Suppressor macrophage treated with lipopolysaccharide for 1 hour (primary cell): ENCODE measurements around the gene FNDC3B.
A peak's percentile ranks its signal among the peaks of the same experiment; 100 is the strongest.
"Not testable (repeated sequence)": the region's sequence is repeated elsewhere in the genome, so short reads cannot be mapped to it uniquely, and the experiment has no call there.

Source experiments
- DNase-seq, 3 donors: peaks; one replicate each; pipeline ENCODE4 v3.0.0-alpha.2; 2020 to 2022

FNDC3B gene

DNA sequence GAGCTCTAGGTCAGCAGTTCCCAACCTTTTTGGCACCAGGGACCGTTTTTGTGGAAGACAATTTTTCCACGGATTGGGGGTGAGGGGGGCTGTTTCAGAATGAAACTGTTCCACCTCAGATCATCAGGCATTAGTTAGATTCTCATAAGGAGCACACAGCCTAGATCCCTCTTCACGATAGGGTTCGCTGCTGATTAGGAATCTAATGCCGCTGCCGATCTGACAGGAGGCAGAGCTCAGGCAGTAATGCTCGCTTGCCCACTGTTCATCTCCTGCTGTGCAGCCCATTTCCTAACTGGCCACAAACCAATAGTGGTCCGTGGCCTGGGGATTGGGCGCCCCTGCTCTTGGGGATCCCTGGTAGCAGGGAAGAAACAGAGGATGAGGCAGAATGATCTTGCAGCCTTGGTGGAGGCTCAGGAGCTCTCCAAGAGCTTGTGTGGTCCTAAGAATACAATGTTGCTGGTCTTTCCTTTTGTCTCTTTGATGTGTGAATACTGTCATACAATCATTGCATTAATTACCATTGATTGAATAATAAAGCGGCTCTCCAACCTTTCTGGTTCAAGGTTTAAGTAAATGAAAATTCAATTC, 183.2 kb downstream of the FNDC3B start:
- DNase-seq = no peak

DNA sequence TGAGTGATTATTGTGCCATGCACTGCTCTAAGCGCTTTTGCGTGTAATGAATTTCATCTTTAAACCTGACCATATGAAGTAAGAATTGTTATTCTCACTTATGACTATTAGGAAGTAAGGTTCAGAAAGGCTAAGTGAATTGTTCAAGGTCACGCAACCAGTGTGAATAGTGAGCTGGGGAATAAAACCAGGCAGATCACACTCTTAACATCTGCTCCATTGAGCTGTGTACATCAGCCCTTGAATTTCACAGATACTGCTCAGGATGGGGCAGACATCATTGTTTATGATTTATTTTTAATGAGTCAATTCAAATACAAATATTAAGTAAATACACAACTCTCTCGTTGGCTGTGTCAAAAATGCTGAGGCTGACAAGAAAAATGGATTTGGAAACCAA, 184.5 kb downstream of the FNDC3B start:
- no peak for DNase-seq

DNA sequence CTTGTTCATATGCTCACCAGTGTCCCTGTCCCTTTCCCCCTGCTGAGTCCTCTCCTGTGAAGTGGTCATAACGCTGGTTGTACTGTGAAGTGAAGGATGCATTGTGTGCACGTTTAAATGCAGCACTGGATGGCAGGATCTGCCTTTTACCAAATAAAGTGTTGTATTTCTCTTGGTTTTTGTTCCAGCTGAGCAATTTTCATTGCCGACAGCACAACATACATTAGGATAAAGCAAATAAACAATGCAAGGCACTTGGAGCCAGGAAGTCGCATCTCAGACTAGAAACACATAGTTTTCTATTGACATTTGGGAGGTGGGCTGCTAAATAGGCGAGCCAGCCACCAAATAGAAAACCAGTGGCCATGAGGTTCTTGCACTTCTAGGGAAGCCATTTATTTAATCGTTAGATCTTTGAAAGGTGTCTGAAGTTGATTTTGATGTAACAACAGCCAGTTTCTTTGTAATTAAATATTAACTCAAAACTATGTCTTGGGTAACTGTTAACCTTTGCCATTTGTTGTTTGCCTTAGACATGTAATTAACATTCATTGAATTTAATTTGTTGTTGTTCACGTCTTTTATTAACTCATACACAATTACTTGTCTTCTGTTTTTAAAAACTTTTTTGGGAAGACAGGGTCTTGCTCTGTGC, 185.3 kb downstream of the FNDC3B start:
- no peak for DNase-seq

DNA sequence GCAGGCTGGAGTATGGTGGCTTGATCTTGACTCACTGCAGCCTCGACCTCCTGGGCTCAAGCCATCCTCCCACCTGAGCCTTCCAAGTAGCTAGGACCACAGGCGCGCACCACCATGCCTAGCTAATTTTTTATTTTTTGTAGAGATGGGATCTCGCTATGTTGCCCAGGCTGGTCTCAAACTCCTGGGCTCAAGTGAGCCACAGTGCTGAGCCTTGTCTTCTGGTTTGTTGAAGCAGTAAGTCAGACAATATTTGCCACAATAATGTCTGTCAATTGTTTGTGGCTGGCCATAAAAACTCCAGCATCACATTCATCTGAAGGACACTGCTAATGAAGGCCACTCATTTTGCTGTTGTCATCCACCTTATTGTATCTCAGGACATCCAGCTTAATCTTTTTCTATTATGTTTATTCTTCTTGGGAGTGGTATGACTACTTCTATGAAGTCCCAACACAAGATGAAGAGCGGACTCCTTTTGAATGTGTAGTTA, 185.9 kb downstream of the FNDC3B start:
- DNase-seq = no peak

DNA sequence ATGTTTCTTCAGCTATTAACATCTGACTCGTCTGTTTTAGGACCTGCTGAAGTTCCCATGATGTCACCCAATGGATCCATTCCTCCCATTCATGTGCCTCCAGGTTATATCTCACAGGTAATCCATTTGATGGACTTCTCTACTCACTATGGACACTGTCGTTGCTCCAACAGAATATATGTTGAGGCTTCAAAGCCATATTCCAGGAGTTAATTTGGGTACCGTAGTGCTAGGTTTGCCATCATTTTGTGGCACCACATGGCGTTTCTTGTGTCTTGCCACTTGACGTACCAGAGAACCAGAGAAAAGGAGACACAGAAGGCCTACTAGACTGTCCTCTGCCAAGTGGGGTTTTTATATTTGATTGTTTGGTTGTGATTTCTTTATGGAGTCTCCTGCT, 187.5 kb downstream of the FNDC3B start:
- no peak for DNase-seq

DNA sequence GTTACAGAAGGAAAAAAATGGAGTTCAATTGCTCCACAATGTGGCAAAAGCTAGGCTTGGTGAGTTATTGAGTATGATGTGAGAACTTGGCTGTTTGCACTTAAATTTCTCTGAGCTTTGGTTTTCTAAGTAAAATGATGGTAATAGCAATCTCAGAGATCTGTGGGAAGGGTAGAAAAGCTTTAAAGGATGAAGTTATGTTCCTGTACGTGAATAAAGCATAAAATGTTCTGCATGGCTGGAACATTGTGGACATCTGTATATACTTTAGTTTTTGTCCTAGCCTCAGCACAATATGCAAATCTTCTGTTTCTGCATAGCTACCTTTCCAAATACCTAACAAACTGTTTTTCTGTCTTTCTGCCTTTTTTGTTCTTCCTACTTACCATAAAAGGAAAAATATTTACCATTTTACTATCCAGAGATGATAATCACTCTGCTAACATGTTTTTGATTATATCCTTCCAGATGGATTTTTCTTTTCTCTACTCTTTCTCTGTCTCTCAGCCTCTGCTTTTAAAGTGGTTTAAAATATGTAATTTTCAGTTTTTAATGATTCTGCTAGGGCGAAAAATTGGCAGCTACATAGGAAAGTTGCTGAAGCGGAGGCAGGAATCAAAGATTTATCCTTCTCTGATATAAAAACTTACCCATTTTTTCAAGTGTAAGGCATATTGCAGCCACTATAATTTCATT, 188.1 kb downstream of the FNDC3B start:
- DNase-seq = no peak

DNA sequence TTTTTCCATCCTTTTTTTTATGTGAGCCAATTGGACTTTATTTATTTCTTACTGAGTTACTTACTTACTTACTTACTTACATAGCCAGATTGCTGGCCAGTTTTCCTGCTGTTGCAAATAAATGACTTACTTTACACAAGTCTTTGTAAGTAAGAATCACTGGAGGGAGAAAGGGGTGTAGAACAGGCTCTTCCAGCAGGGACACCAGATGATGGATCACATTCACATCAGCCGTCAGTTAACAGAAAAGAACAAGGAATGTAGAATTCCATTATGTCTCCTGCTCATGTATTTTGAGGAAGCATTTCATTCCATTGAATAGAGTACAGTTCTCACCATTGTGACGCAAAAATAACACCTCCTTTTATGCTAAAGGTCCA, 188.6 kb downstream of the FNDC3B start:
- DNase-seq = no peak

DNA sequence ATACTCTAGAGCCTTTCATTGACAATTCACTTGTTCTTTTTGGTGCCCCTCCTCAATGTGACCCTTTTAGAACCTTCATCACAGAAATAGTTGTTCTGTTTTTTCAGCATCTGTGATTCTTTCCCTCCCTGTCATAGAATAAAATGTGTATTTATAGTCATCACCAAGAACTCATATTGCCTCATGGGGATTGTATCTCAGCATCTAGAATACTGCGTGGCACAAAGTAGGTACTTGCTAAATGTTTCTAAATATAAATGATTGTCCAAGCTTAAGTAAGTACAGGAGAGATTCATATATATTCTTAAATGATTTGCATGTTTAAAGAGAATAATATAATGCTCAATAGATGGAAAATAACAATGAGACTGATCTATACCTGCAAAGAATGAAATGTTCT, 190.1 kb downstream of the FNDC3B start:
- DNase-seq = no peak

DNA sequence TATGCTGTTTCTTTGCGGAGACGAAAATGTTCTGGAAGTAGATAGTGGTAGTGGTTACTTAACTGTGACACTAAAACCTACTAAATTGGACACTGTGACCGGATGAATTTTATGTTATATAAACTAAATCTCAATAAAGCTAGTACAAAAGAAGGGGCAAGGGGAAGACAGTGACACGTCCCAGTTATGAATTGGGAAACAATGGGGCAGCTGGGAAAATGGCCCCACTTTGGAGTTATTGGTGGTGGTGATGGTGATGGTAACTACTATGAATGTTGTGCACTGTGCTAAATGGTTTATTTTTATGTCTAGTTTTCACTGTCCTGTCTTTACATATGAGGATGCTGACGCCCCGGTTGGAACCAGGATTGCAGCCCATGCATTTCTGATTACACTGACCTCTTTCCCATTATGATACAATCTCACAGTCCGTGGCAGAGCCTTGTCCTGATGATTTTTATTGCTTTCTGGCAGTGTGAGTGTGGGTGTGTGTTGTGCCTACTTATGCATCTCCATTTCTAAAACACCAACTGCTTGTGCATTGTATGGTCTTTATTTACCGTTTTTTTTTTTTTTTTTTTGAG, 192.0 kb downstream of the FNDC3B start:
- DNase-seq = no peak

DNA sequence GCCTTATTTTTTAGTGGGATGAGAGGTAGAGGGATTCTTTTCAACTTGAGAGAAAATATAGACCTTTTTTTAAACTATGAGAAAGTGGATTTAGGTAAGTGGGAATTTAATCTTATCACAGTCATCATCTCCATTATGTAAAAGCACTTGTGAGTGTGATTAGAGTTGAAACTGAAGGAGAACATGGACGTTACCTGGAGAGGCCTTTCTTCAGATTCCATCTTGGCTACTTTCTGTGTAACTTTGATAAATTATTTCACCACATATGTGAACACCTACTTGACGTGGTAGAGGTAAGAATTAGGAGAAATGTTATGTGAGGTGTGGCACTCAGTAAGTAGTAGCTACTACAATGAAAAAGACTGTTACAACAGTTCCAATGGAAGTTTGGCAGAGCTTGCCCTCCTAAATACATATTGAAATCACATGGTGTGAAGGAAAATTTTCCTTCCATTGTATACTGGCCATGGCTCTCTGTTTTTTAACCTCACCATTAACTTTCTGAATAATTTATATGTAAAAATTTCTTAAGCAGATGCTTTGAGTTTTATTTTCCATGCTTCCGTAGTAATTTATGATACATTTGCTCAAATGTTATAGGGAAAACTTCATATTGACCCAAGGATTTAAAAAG, 193.3 kb downstream of the FNDC3B start:
- DNase-seq = no peak

DNA sequence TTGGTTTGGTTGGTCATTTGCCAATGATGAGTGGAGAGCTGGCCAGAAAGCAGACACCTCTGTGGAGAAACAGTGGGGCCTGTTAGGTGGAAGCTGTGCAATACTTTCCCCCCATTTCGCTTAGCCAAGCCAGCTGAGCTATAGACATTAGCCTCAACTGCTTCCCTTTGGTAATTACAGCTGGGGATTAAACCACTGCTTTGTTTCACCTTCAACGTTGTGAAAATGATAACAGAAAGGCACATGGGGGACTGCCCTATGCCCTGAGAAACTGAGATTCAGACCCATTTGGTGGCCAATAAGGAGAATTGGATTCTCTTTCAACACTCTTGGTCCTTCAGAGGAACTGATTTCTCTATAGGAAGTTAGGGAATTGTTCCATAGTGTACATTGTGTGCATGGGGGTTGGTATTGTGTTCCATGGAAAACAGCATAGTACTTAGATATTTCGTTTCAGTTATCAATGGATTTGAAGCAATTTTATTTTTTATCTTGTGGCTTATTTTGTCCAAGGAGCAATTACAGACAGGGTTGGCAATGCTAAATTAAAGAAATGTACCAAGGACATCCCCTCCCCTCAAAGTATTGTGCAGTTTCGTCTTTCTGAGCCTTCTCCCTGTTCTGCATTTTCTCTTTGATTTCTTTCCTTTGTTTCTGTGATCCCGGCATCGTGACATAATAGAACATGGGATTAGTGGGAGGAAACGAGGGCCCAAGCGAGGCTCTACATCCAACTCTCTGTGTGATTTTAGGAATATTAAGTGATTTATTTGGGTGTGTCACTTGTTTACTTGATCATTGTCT, 194.3 kb downstream of the FNDC3B start:
- no peak for DNase-seq

DNA sequence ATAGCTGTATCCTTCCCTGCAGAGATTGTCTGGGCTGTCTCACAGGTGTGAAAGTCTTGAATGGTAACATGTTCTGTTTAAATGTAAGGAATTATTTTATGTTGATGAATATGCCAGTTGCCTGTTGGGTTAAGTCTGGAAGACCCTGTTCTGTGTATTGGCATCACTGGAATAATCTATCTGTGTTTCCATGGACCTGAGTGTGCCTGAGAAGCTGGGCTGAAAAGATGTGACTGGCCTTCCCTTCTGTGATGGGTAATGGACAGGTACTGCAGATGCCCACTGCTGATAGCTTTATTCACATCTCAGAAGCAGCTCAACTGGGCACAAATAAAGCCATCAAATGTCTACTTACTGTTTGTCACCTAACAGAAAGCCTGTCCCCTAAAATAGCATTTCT, 196.3 kb downstream of the FNDC3B start:
- DNase-seq = no peak

DNA sequence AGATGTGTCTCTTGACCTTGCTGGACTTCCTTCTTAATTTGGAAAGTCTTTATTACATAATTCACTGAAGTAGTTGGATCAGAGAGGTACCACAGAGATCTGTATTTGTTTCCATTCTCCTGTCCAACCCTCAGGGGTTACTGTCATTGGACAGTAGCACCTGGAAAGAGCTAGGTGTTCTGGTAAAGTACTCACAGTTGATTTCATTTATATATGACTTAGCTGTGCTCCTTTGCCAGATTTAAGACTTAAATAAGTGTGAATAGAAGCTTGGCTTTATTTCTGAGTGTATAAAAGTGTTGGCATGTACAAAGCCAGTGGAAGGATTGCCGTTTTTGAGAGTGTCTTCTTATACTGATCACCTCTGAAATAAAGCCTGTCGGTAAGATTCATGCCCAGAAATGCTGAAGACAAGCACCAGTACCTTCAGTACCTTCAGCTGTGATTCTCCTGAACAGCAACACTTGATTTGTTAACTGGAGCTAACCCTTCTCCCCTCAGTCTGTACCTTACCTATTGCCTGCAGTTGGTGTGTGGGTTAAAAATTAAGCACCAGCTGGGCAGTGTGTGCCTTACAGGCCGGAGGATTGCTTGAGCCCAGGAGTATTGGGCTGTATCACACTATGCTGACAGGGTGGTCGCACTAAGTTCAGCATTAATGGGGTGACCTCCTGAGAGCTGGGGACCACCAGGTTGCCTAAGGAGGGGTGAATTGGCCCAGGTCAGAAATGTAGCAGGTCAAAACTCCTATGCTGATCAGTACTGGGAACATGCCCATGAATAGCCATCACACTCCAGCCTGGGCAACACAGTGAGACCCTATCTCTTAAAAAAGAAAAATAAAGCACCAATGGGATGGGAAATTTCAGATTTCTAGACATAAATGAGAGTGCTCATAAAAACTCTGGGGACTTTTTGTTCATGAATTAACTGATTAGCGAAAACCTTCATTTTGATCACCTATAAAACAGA, 197.7 kb downstream of the FNDC3B start:
- DNase-seq = no peak

DNA sequence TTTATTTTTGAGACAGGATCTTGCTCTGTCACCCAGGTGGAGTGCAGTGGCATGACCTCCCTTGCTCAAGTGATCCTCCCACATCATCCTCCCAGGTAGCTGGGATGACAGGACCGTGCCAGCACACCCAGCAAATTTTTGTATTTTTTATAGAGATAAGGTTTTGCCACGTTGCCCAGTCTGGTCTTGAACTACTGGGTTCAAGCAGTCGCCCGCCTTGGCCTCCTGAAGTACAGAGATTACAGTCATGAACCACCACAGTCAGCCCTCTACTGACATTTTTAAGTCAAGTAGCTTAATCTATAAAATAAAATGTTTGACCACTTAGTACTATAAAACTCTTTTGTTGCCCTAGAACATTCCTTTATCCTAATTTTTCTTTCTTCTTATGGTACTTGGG, 198.8 kb downstream of the FNDC3B start:
- no peak for DNase-seq

DNA sequence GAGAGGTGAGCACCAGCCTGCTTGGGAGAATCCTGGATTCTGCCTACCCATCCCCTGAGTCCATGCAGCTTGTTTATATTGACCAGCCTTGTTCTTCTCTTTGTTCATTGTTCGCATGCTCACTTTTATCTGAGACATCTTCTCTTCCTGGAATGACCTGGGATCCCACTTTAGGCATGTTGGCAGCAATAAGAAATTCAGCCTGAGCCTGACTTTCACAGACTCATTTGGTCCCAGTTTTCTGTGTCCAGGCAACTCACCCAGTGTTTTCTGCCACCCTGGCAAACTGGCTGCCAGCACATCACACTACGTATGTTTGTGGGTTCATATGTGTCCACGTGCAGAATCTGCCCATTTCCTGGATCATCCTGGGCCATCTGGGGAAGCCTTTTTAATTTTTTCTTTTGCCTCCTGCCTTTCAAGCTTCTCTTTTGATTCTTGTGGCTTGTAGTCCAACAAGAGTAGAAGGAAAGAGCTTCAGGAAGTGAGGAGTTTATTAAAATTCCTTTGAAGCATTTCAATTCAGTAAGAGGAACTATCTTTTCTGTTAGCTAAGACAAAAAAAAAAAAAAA, 199.9 kb downstream of the FNDC3B start:
- DNase-seq = peak; percentile 43 to 48 (median 44)

DNA sequence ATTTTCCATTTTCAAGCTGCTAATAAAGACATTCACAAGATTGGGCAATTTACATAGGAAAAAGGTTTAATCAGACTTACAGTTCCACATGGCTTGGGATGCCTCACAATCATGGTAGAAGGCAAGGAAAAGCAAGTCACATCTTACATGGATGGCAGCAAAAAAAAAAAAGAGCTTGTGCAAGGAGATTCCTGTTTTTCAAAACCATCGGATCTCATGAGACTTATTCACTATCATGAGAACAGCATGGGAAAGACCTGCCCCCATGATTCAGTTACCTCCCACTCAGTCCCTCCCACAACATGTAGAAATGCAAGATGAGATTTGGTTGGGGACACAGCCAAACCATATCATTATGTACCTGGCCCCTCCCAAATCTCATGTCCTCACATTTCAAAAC, 202.0 kb downstream of the FNDC3B start:
- peak; percentile 65 to 81 (median 69) for DNase-seq

DNA sequence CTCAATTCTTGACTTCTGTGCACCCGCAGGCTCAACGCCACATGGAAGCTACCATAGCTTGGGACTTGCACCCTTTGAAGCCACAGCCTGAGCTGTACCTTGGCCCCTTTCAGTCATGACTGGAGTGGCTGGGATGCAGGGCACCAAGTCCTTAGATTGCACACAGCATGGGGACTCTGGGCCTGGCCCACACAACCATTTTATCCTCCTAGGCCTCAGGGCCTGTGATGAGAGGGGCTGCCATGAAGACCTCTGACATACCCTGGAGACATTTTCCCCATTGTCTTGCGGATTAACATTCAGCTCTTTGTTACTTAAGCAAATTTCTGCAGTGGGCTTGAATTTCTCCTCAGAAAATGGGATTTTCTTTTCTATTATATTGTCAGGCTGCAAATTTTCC, 203.1 kb downstream of the FNDC3B start:
- not testable (repeated sequence) for DNase-seq

DNA sequence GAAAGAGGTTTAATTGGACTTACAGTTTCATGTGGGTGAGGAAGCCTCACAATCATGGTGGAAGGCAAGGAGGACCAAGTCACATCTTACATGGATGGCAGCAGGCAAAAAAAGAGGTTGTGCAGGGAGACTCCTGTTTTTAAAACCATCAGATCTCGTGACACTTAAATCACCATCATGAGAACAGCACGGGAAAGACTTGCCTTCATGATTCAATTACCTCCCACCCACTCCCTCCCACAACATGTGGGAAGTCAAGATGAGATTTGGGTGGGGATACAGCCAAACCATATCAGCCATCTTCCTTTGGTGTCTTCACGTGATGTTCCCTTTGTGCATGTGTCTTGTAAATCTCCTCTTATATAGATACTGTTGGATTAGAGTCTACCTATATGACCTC, 204.0 kb downstream of the FNDC3B start:
- peak; percentile 49 to 59 (median 55) for DNase-seq

DNA sequence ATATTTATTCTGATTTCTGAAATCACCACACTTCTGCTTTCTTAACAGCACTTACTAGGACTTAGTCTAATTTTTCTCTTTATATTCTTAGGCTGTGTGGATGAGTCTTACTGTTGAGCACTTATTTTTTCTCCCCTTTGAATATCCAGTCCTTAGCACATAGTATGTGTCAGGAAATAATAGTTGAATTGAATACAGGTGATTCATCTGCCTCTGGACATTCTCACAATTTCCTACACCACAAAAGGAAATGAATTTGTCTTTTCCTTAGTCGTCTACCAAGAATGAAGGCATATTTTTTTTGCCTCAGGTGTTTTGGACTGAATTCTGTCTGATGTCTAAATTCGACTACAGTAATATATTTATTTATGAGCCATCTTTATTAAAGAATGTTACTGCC, 204.6 kb downstream of the FNDC3B start:
- DNase-seq = no peak

DNA sequence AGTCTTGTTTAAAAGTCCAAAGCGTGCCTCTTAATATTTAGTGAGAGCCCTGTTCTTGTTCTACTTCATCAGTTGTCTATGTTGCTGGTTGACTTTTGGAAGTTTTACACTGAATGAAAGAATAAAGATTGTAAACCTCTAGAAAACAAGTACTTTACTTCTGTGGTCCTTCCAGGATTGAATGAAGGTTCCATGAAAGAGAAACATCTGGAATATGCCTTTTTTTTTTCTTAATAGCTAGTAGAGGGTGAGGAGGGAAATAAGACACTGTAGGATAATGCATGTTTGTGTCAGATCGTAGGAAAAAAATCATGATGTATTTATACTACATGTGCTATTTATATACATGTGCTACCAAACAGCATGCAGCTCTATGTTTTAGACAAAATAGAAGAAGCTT, 205.9 kb downstream of the FNDC3B start:
- no peak for DNase-seq
